Omental fat pad (tissue), 4 donors: ENCODE results near the gene ZNF688. TPM values are rescaled to one million over a fixed set of nuclear protein-coding genes. Genes with fewer than 3 reads are reported as not detected.

Experiments
- ATAC-seq: fragments of 150-250 bp; one replicate; pipeline ENCODE4 v1.9.1; 2016; ENCODE audit warnings: mild to moderate bottlenecking, moderate library complexity; ENCODE audit not compliant: low FRiP score
- DNase-seq: peaks from one replicate; pipeline ENCODE4 v3.0.0-alpha.2; 2019; ENCODE audit warnings: low spot score
- total RNA-seq, 4 donors: library from RNA; depleted of rRNA; stranded (reverse); fragments of >200 nt; gene quantifications; one replicate each; pipeline ENCODE4 v1.1.0, GENCODE V29; 2016
- TF ChIP-seq, protein P1 (sequence below), 3 donors: fragments of 450-650 bp; IDR thresholded peaks; one replicate each; pipeline ENCODE4 v1.5.1; 2016 to 2017; ENCODE audit warnings: antibody characterized with exemption in 3 of 3, mild to moderate bottlenecking in 3 of 3, moderate library complexity in 2 of 3

Gene ZNF688
- 10 to 100 TPM in 3 of 4 donors, 1 to 10 TPM in 1; 7.4 to 24.0 (median 13.3) TPM for total RNA-seq

DNA sequence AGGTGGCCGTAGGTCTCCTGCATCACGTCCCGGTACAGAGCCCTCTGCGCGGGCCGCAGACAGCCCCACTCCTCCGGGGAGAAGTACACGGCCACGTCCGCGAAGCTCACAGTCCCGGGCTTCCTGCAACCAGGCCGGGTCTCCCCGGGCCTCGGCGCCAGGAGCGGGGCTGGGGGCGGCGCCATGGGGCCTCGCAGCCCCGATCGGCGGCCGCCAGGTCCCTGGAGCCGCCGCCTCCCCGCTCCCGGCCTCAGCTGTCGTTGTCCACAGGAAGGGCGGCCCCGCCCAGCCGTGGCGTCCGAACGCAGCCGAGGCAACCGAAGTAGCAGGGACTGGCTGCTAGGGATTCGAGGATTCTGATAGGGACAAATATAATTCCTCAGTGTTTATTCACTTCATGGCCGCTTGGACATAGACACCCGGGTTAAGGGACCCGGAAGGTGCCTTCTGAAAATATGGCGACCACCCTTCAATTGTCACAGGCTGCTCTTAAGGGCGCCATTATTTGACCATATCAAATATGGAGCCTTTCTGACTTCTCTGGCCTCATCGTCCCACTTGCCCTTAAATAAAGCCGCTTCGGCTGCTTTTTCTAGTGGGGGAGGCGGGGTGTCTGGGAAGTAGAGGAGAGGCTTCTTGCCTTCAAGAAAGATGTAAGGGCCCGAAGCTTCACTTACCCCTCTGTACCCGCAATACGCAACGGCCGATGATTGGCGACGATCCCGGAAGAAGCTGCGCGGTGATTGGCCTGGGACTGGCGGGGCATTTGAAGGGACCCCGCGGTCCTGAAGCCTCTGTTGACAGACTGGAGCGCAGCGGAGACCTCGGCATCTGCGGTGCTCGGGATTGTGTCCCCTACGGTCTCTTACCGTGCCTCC is at the start of gene ZNF688:
Gene ZNF688 (minus strand): TSS at position 270 of the 878 bp plus-strand sequence. CDS start 85 bp downstream, at position 185.
- peak; percentile 93 for ATAC-seq
- TF ChIP-seq, protein P1, sequence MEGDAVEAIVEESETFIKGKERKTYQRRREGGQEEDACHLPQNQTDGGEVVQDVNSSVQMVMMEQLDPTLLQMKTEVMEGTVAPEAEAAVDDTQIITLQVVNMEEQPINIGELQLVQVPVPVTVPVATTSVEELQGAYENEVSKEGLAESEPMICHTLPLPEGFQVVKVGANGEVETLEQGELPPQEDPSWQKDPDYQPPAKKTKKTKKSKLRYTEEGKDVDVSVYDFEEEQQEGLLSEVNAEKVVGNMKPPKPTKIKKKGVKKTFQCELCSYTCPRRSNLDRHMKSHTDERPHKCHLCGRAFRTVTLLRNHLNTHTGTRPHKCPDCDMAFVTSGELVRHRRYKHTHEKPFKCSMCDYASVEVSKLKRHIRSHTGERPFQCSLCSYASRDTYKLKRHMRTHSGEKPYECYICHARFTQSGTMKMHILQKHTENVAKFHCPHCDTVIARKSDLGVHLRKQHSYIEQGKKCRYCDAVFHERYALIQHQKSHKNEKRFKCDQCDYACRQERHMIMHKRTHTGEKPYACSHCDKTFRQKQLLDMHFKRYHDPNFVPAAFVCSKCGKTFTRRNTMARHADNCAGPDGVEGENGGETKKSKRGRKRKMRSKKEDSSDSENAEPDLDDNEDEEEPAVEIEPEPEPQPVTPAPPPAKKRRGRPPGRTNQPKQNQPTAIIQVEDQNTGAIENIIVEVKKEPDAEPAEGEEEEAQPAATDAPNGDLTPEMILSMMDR (IDR thresholded peaks at IDR 0.05), result no peak
- DNase-seq, result peak; percentile 85

DNA sequence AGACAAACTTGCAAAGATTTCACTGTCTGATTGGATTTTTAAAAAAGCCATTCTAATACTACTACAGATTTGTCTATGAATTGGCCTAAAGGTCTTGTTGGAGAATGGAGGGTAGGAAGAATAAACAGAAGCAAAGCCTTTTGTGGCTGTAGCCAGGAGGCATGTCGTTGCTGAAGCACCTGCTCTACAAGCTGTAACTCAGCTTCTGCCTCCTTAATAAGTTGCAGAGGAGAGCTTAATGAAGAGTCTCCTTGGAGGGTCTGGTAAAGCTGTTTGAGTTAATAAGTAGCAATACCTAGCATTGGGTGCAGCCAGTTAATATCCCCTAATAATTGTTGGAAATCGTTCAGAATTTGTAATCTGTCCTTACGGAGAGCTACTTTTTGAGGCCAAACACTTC is 48.7 kb upstream of the ZNF688 start:
- TF ChIP-seq, protein P1 (IDR thresholded peaks at IDR 0.05), result no peak
- no peak for DNase-seq
- no peak for ATAC-seq

DNA sequence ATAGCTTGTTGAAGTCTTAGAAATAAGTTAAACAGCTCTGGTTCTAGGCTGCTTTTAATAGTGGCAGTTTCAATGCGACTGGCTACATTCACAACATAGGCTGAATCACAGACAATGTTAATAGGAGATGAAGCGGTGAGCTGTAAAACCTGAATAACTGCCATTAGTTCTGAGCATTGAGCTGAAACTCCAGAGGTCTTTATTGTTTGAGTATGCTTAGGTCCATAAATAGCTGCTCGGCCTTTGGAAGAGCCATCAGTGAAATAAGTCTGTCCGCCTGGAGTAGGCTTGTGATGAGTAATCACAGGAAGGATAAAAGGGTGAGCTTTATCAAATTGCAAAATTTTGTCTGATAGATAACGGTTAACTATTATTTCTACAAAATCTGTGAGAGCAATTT is 48.1 kb upstream of the ZNF688 start:
- TF ChIP-seq, protein P1 (IDR thresholded peaks at IDR 0.05), result no peak
- ATAC-seq, result no peak

DNA sequence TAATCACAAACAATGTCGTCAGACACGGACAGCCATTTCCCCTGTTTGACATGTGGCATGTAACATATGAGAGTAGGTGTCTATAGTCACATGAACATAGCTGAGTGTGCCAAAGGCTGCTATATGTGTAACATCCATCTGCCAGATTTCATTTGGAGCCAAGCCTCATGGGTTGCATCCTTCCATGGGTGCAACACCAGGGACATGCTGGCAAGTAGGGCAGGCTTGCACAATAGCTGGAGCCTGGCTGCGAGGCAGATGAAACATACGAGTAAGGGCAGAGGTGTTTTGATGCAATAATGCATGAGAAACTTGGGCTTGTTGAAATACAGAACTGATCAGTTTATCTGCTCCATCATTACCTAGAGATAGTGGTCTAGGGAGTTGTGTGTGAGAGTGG is 47.7 kb upstream of the ZNF688 start:
- TF ChIP-seq, protein P1 (IDR thresholded peaks at IDR 0.05), result no peak
- no peak for ATAC-seq
- DNase-seq, result no peak

More for the DNA sequence above, 48.1 kb upstream of the ZNF688 start:
- no peak for DNase-seq

DNA sequence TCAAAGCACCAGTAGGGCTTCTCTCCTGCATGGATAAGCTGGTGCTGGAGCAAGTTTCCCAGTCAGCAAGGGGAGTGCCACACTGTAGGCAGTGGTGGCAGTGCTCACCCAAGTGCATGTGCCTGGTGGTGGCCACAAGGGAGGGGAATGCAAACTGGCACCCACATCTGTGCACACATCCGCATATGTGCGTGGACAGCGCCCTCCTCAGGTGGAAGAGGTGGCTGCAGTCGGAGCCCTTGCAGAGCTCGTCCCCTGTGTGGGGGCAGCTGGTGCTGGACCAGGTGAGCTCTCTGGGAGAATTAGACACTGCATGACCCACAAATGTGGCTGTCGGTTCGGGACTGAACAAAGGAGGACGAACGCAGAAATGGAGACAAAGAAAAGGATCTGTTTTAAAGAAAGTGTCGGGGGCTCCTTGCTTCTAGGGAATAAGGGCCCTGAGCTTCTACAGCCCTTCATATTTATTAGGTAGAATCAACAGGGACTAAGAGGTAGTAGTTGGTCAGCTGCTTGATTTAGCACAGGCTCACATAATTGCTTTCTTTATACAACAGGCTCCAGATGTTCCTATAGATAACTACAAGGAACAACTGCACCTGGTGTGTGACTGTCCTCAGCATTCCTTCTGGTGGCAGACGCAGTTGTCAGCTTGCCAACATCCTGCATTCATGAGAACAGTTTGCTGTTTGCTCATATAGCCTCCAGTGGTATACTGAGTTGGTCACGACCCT is 44.0 kb upstream of the ZNF688 start:
- ATAC-seq, result no peak
- TF ChIP-seq, protein P1 (IDR thresholded peaks at IDR 0.05), result no peak
- DNase-seq, result no peak

DNA sequence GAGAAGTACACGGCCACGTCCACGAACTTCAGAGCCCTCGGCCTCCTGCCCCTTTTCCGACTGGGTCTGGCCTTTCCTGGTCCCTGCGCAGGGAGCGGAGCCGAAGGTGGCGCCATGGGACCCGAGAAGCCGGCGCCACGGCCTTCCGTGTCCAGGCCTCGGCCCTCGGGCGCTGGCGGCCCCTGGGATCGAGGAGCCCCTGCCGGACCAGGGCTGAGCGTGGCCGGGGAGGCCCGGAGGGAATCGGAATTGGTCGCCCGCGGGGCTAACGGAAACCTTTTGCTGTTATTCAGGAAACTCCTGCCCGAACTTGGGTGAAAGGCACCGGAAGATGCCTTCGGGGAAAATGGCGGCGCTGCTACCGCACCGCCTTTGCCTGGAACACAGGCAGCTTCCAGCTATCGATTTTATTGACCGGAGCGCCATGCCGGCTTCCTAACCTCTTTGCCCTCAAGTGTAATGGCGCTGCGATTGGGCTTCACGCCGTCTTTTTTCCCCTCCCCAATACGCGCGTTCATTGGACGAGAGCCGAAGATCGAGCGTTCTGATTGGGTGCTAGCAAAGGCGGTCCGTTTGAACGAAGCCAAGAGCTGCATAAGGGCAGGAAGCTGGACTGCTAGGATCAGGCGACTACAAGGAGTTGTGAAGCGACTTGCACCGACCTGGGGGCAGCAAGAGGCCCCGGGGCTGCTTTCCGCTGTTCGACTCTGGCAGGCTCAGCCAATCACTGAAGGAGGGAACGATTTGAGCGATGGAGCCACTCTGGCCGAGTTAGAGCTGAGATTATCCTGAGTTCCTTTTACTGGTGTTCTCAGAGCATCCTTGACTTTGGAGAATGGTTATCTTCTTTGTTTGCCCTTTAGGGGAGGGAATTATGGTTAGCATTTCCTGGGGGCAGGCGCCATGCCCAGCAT is 38.7 kb upstream of the ZNF688 start, which contains the start of gene ZNF689:
Gene ZNF689 (minus strand): TSS at position 464 of the 914 bp plus-strand sequence. CDS start 348 bp downstream, at position 116.
- TF ChIP-seq, protein P1 (IDR thresholded peaks at IDR 0.05), result no peak
- ATAC-seq (peak; percentile 98), DNase-seq (peak; percentile 86)
